Jurkat, Clone E6-1 (cell line): Measurements from ENCODE around the gene ZNF415. TPM values are rescaled to one million over a fixed set of nuclear protein-coding genes. Genes with fewer than 3 reads are reported as not detected.
"Not testable (repeated sequence)": the region's sequence is repeated elsewhere in the genome, so short reads cannot be mapped to it uniquely, and the experiment has no call there.

ENCODE experiments used
- DNase-seq: peaks from one replicate; pipeline ENCODE4 v3.0.0-alpha.2; 2011; ENCODE audit warnings: low read depth, low spot score
- H3K4me3 ChIP-seq: 2 replicates; pipeline ENCODE4 v1.5.1; 2011; ENCODE audit warnings: mild to moderate bottlenecking, low read length, control low read depth, moderate library complexity
- polyA plus RNA-seq: library from polyadenylated mRNA; unstranded; fragments of >200 nt; gene quantifications from one replicate; pipeline ENCODE4 v1.2.1, GENCODE V29; 2012; ENCODE audit warnings: missing spikeins; ENCODE audit not compliant: insufficient read length, insufficient read depth

ZNF415 gene
- not detected for polyA plus RNA-seq

DNA sequence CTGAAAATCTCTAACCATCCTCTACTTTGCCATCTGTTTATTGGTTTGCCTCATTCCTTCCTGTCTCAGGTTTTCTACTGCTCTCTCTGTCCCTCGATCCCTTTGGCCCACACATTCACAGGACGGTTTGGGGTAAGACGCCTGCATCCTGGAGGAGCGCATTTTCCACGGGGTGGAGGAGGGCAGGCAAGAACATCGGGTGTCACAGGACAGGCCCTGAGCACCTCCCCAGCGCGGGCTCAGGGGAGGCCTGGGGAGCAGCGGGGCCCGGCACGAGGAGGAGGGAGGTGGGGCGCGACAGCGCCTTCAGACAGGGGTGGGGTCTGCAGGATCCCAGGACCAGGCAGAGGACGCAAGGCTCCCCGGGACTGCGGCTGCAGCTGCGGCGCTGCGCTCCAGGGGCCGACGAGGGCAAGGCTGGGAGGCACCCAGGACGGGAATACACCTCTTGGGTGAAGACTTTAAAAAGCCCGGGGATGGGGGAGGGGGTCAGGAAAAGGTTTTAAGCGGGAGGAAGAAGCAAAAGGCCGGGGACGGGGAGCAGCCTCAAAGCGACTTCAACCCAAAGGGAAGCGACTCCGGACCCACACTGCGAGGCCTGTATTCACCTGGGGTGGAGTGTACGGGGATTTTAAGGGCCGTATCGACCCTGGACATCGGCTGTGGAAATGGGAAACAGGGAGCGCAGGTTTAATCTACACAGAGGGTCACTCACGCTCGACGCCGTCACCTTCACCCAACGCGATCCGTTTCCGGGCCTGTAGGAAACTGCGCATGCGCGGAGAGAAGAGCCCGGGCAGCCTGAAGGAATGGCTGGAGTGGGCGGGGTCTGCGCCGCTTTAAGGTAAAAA, at the start of gene ZNF415:
TSS of gene ZNF415 (minus strand) at position 770 of the 851 bp plus-strand sequence. CDS start 10,234 bp downstream, outside the sequence.
- DNase-seq: no peak
- H3K4me3 ChIP-seq: no peak within 1 kb of the TSS

DNA sequence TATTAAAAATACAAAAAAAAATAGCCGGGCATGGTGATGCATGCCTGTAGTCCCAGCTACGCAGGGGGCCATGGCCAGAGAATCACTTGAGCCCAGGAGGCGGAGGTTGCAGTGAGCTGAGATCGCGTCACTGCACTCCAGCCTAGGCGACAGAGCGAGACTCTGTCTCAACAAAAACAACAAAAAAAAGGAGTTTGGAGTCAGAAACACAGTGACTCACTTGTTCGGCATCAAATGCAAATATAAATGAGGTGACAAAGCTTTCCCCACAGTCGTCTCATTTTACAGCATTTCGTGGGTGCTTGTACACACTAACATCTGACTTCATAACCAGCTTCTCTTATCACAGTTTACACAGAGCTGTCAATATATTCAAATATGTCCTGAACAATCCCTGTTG, 49.5 kb upstream of the ZNF415 start:
- no peak for DNase-seq
- no peak overlapping the region for H3K4me3 ChIP-seq

DNA sequence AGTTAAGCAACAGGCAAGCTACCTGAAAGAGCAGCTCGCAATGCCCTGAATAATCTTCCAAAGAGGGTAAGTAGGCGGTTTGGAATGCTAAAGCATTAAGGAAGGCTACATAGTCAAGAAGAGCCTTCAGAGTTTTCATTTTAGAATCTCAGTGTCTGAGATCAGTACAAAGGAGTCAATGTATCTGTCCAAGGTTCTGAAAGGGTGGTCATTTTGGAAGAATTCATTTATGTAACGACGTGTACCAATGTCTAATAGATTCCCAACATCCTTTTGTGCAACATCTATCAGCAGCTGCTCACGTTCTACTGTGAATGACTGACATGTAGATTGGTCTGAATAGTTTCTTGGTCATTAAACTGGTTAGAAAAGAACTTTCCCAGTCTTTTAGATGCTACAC, 45.3 kb upstream of the ZNF415 start:
- no peak overlapping the region for H3K4me3 ChIP-seq
- DNase-seq: no peak

DNA sequence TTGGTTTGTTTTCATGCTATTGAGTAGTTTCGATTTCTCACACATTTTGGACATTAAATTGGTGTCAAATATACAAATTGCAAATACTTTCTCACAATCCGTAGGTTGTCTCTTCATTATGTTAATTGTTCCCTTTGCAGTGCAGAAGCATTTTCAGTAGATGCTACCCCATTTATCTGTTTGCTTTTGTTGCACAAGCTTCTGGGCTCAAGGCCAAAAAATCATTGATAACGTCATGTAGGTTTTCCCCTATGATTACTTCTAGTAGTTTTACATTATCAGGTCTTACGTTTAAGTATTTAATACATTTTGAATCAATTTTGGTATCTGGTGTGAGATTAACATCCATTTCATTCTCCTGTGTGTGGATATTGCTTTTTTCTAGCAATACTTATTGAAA, 40.2 kb upstream of the ZNF415 start:
- no peak for DNase-seq
- no peak overlapping the region for H3K4me3 ChIP-seq

DNA sequence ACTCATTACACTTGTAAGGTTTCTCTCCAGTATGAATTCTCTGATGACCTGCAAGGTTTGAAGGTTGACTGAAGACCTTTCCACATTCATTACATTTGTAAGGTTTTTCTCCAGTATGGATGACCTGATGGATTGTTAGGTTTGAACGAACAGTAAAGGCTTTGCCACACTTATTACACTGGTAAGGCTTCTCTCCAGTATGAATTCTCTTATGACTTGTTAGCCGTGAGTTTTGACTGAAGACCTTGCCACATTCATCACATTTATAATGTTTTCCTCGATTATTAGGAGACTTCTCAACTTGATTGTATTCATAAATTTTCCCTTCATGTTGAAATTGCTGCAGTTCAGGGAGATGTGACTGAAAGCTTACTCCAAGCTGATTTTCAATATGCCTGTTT, 33.0 kb upstream of the ZNF415 start:
- no peak for DNase-seq
- no peak overlapping the region for H3K4me3 ChIP-seq

DNA sequence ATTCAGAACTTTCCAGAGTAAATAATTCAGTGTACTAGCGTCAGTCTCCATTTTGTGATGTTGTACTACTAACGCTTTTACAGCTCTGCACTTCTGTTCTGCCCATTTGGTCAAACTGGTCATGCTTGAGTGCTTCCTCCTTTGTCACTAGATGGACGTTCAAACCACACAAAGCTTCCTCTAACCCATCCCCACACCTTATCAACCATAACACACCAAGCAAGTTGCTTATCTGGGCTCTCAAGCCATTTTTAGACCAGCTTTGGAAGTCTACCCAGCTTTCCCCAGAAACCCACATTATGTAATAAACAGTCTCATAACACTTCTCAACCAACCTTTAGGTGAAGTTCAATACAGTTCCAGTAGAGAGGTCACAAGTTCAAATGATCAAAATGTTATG, 28.4 kb upstream of the ZNF415 start:
- DNase-seq: no peak
- H3K4me3 ChIP-seq: no peak overlapping the region

DNA sequence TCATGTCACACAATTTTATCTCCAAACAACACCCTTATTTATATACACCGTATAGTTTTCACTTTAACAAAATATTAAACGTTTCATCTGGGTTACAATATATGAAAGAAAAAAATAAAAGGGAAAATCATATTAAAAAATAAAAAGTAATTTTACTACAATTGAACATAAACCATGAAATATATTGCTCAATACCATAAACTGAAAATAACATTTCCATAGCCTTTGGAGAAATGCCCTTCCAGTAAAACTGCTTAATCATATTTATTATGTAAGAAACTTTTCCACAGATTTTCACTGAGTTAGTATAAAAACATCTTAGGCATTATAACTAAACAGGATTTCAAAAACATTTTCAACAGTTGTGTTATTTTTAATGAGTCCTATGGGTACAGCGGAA, 27.6 kb upstream of the ZNF415 start:
- no peak overlapping the region for H3K4me3 ChIP-seq
- DNase-seq: no peak

DNA sequence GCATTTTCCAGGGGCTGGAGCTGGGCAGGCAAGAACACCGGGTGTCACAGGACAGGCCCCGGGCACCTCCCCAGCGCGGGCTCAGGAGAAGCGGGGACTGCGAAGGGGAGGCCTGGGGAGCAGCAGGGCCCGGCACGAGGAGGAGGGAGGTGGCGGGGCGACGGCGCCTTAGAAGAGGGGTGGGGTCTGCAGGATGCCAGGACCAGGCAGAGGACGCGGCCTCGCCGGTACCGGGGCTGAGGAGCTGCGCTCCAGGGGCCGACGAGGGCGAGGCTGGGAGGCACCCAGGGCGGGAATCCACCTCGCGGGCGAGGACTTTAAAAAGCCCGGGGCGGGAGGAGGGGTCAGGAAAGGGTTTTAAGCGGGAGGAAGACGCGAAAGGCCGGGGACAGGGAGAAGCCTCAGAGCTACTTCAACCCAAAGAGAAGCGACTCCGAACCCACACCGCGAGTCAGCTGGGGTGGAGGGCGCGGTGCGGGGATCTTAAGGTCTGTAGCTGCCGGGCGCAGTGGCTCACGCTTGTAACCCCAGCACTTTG, 25.5 kb upstream of the ZNF415 start:
- no peak for DNase-seq

DNA sequence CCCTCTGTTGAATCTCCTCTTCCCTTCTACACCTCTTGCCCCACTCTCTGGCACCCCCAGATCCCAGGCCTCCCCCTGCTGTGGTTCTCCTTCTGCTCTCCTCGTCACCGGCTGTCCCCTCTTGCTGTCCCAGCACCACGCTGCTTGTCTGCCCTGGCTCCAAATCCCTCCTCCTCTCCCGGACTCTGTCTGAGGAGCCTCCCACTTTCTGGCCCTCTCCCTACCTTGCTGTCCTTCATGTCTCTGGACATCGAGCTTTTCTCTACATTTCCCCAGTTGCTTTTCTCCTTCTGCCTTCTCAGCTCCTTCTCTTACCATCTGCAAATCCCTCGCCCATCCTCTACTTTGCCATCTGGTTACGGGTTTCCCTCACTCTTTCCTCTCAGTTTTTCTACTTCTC, 24.9 kb upstream of the ZNF415 start:
- DNase-seq: no peak
- H3K4me3 ChIP-seq: peak overlapping the region; percentile 45; the same call in 1 of the 2 replicates

More for the DNA sequence above, 25.5 kb upstream of the ZNF415 start:
- peak overlapping the region; percentile 45 for H3K4me3 ChIP-seq

DNA sequence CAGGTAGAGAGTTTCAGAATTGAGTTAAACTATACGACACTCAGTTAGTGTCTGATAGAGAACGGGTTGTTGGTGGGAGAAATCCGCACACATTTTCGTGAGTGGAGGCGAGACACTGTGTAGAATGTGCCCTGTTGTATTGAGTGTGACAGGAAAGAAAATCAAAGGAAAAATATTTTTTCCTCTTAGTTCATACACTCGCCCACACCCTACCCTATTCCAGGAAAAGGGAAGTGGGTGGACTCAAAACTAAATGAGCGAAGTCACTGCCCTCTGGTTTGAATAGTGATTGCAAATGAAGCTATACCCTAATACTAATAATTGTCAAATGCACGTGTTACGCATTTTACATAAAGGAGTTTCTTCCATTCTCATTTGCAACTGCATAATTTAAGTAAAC, 24.1 kb upstream of the ZNF415 start:
- DNase-seq: no peak
- no peak overlapping the region for H3K4me3 ChIP-seq

DNA sequence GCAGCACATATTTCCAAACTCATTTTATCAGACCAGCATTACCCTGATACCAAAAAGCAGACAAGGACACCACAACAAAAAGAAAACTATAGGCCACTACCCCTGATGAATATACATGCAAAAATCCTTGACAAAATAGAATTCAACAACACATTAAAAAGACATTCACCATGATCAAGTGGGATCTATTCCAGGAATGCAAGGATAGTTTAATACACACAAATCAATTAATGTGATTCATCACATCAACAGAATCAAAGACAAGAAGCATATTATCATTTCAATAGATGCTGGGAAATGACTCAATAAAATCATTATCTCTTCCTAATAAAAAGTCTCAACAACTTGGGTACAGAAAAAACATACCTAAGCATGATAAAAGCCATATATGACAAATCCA, 14.9 kb upstream of the ZNF415 start:
- no peak for DNase-seq

DNA sequence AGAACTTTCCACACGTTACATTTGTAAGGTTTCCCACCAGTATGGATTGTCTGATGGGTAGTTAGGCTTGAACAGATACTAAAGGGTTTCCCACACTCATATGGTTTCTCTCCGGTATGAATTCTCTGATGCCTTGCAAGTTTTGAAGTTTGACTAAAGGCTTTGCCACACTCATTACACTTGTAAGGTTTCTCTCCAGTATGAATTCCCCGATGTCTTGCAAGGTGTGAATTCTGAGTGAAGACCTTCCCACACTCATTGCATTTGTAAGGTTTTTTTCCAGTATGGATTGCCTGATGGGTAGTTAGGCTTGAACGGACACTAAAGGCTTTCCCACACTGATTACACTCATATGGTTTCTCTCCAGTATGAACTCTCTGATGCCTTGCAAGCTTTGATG, 7.6 kb upstream of the ZNF415 start:
- no peak overlapping the region for H3K4me3 ChIP-seq
- no peak for DNase-seq

More for the DNA sequence above, 14.9 kb upstream of the ZNF415 start:
- no peak overlapping the region for H3K4me3 ChIP-seq

DNA sequence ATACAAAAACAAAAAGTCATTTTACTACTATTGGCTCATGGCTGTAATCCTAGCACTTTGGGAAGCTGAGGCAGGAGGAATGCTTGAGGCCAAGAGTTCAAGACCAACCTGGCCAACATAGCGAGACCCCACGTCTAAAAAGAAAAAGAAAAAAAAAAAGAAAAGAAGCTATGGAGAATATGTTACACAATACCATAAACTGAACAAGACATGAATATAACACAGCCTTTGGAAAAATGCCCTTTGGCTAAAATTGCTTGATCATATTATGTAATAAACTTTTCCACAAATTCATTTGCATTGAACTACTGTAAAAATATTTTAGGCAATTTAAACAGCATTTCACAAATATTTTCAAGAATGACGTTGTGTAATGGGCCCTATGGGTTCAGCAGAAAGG, 3.7 kb upstream of the ZNF415 start:
- H3K4me3 ChIP-seq: no peak overlapping the region
- DNase-seq: no peak

DNA sequence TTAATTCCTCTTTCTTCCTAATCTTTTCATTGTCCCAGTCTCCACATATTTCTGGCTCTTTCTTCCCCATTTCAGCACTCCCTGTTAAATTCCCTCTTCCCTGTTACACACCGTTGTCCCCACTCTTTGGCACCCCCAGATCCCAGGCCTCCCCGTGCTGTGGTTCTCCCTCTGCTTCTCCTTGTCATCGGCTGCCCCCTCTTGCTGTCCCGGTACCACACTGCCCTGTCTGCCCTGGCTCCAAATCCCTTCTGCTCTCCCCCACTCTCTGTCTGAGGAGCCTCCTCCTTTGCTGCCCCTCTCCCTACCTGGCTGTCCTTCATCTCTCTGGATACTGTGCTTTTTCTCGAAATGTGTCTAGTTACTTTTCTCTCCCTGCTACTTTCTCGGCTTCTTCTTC, 983 bp downstream of the ZNF415 start:
- H3K4me3 ChIP-seq: no peak overlapping the region
- no peak for DNase-seq

DNA sequence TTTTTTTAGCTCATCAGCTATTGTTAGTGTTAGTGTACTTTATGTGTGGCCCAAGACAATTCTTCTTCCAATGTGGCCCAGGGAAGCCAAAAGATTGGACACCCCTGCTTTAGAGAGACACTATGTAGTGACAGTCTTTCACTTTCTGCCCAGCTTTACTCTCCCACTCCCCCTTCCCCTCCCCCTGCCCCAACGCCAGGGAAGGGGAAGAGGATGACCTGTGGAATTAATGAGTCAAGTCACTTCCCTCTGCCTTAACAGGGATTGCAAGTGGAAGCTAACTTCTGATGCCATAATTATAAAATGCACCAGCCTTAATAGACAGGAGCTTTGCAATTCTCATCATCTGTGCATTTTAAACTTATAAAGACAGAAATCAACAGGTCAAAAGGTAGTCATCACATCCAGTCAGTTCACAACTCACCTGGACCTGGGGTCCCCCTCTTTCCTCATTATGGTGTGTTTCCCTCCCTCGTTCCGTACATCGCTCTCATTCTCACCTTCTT, 1.6 kb downstream of the ZNF415 start:
- no peak overlapping the region for H3K4me3 ChIP-seq
- no peak for DNase-seq

DNA sequence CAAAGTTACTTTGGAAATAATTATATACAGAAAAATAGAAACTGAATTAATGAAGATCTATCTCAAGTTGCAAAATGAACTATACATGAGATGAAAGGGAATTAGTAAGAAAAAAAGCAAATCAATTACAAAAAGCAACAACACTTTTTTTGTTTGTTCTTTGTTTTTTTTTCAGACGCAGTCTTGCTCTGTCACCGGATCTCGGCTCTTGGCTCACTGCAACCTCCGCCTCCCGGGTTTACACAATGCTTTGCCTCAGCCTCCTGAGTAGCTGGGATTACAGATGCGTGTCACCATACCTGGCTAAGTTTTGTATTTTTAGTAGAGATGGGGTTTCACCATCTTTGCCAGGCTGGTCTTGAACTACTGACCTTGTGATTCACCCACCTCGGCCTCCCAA, 2.2 kb downstream of the ZNF415 start:
- H3K4me3 ChIP-seq: no peak overlapping the region
- no peak for DNase-seq

DNA sequence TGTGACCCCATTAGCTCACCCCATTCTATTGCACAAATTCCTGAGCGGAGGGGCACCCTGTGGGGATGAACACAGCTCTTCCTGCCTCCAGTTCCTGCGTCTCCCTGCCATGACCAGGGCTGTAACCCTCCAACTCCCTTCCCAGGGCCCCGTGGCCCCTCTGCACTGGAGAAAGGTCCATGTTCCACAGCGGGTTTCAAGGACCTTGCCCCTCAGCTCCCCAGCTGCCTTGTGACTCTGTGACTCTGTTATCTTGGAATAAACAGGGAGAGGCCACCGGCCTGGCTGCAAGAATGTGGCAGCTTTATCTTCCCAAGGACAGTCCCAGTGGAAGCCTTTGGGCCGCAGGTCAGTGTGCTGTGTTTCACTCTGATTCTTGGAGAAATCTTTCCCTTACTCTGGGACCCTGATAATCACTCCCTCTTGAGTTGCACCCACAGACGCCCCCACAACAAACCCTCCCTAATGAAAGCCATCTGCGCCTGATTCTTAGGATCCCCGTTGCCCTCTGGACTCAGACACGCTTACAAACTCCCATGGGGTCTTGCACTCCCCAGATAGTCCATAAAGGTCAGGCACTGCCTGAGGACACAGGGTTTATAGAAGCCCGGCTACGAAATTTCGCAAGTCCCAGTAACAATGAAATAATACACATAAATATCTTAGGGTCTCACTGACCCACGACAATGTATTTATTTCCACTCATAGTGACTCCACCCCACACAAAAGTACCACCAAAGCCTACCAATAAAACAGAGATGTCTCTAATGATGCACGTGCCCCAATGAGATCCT, 5.8 kb downstream of the ZNF415 start:
- not testable (repeated sequence) for H3K4me3 ChIP-seq, DNase-seq

DNA sequence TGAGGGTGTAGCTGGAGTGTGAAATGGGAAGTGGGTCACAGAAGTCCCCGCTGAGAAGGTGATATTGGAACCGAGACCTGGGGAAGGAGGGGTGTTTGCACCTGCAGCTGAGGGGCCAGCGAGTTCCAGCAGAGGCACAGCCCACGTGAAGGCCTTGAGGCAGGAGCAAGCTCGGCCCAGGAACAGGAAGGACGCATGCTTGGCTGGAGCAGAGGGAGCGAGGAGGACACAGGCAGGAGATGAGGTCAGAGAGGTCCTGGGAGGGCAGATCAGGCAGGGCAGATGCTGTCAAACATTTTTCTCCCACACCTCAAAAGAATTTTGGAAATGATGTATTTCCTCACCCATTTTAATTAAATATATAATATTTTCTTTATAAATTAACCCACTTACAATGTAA, 9.3 kb downstream of the ZNF415 start:
- DNase-seq: no peak

DNA sequence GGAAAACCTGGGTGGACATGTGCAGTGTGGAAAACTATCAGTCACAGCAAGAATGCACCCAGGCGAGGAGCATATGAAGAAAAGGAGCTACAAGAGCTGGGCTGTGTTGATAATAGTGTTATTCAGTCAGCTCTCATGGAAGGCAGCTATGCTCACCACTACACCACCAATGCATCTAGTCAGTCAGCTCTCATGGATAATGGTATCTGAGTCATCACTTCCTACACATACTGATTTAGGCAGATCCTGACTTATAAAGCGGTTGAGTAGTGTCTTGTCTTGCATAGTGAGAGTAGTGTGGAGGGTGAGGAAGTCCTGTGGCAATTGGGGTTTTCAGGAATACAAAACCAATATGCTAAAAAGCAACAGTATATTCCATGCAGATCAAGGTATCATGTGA, 20.4 kb downstream of the ZNF415 start:
- no peak overlapping the region for H3K4me3 ChIP-seq
- DNase-seq: no peak

More for the DNA sequence above, 9.3 kb downstream of the ZNF415 start:
- H3K4me3 ChIP-seq: no peak overlapping the region

DNA sequence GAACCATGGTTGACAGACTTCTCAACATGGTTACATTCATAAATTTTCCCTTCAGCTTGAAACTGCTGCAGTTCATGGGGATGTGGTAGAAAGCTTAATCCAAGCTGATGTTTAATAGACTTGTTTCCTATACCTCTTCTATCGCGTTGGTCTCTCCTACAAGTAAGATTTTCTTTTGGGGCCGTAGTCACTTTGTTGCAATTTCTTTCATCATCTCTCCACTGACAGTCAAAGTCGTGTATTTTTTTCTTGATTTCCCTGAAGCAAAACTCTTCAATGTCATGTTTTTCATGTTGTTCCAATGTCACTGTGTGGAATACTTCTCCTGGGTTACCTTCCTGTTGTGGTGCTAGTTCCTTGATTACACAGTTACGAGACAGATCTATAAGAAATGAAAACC, 23.2 kb downstream of the ZNF415 start:
- H3K4me3 ChIP-seq: no peak overlapping the region

More for the DNA sequence above, 23.2 kb downstream of the ZNF415 start:
- no peak for DNase-seq
